Measurements from ENCODE around the gene PCBP3.

Gene PCBP3

DNA sequence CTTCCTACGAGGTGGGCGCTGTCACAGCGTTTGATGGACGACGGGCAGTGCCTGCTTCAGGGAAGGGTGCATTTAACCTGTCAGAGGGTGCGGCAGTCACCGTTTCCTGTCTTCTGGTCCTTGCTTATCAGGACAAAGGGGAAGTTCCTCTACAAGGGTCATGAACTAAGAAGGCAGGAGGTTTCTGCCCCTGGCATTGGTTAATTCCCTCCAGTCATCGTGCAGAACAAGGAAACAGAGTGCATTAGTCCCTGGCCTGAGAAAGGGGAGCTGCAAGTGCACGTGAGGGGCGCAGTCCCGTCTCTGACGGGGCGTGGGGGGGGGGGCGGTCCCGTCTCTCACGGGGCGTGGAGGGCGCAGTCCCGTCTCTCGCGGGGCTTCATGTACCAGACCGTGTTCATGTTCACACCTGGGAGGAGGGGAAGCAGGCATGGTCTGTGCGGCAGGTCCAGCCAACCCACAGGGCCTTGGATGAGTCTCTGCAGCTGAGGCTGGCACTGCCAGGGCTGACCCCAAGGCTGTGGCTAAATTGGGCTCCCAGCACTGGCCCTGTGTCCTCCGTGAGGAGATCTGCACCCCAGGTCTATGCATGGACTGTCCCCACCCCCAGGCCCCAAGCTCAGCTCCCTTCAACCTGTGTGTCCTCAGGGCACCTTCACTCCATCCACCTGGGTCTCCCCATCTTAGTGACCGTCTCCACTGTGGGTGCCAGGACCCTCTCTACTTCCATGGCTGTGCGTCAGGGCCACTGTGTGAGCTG lies 248.8 kb downstream of the PCBP3 start:
- H3K9ac ChIP-seq (ENCODE audit: low read depth, low read length) = no peak overlapping the region
- no peak for DNase-seq
- no peak overlapping the region for H3K4me2 ChIP-seq (ENCODE audit: insufficient read depth, low read length)

GRCh38 chr21:45892916-45893739 lies 249.6 kb downstream of the PCBP3 start:
- ATAC-seq (ENCODE audit: insufficient read depth, low read depth) = no peak
- DNase-seq = no peak

More for the DNA sequence above, 248.8 kb downstream of the PCBP3 start:
- no peaks in the 10 kb centered on the region for H3K27me3 ChIP-seq (ENCODE audit: insufficient read depth, low read length, poor library complexity)
- no peak for ATAC-seq (ENCODE audit: insufficient read depth, low read depth)
- H4K20me1 ChIP-seq (ENCODE audit: insufficient read depth, low read length) = peaks cover 24% of the 10 kb centered on the region
- H3K4me3 ChIP-seq (ENCODE audit: low read depth in 1 of 2, low read length in 2 of 2) = no peak overlapping the region
- no peaks in the 10 kb centered on the region for H3K79me2 ChIP-seq (ENCODE audit: insufficient read depth, low read length)
- TF ChIP-seq CTCF (IDR thresholded peaks at IDR 0.05; ENCODE audit: borderline replicate concordance, extremely low read depth, low read length, poor library complexity, severe bottlenecking) (no peak), EZH2 (IDR thresholded peaks at IDR 0.05; ENCODE audit: borderline replicate concordance, low read depth, low read length, severe bottlenecking) (no peak)
- no peak overlapping the region for H3K27ac ChIP-seq (ENCODE audit: low read length)
- H3K4me1 ChIP-seq (ENCODE audit: insufficient read depth, low read length) = peaks cover 4% of the 10 kb centered on the region
- no peaks in the 10 kb centered on the region for H3K9me3 ChIP-seq (ENCODE audit: insufficient read depth, low read length, severe bottlenecking)
- no peaks in the 10 kb centered on the region for H3K36me3 ChIP-seq (ENCODE audit: insufficient read depth, low read length)
- no peak overlapping the region for H2AFZ ChIP-seq (ENCODE audit: low read depth, low read length)

DNA sequence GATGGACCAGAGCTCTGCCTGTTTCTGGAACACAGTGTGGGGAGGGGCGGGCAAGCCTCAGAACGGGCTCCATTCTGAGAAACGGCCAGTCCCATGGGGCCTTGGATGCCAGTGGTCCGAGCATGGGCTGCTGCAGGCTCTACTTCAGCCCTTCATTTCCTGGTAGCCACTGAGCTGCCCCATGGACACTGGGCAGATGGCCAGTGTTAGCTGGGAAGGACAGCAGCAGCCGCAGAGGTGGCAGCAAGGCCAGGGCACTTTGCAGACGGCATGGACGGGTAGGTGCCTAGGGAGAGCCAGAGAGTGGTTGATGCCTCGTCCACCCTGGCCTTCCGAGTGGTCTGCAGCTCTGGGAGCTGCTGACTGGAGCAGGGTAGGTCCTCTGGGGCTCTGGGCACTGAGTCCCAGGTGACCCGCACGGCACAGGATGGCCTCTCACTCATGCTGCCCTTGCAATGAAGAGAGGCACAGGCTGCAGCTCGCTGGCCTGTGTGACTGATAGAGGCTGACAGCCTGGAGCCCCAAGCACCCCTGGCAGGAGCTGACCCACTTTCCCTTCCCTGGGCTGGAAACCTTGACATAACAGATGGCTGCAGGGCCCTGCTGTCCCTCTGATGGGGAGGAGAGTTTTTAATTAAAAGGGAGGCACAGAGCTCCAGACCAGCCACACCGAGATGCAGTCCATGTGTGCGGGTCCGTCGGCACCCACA lies 250.4 kb downstream of the PCBP3 start:
- no peaks in the 10 kb centered on the region for H3K4me1 ChIP-seq (ENCODE audit: insufficient read depth, low read length)
- H3K9me3 ChIP-seq (ENCODE audit: insufficient read depth, low read length, severe bottlenecking) = no peaks in the 10 kb centered on the region
- no peak overlapping the region for H3K9ac ChIP-seq (ENCODE audit: low read depth, low read length)
- no peak overlapping the region for H3K4me3 ChIP-seq (ENCODE audit: low read depth in 1 of 2, low read length in 2 of 2)
- DNase-seq (no peak), ATAC-seq (ENCODE audit: insufficient read depth, low read depth) (no peak)
- no peak overlapping the region for H3K27ac ChIP-seq (ENCODE audit: low read length)
- TF ChIP-seq EZH2 (IDR thresholded peaks at IDR 0.05; ENCODE audit: borderline replicate concordance, low read depth, low read length, severe bottlenecking) = no peak
- TF ChIP-seq CTCF (IDR thresholded peaks at IDR 0.05; ENCODE audit: borderline replicate concordance, extremely low read depth, low read length, poor library complexity, severe bottlenecking) = no peak
- H3K79me2 ChIP-seq (ENCODE audit: insufficient read depth, low read length) = no peaks in the 10 kb centered on the region
- H2AFZ ChIP-seq (ENCODE audit: low read depth, low read length) = no peak overlapping the region
- peaks cover 18% of the 10 kb centered on the region for H4K20me1 ChIP-seq (ENCODE audit: insufficient read depth, low read length)
- H3K36me3 ChIP-seq (ENCODE audit: insufficient read depth, low read length) = no peaks in the 10 kb centered on the region
- no peaks in the 10 kb centered on the region for H3K27me3 ChIP-seq (ENCODE audit: insufficient read depth, low read length, poor library complexity)
- H3K4me2 ChIP-seq (ENCODE audit: insufficient read depth, low read length) = no peak overlapping the region

More at GRCh38 chr21:45892916-45893739, 249.6 kb downstream of the PCBP3 start:
- H3K9ac ChIP-seq (ENCODE audit: low read depth, low read length) = no peak overlapping the region
- H3K4me2 ChIP-seq (ENCODE audit: insufficient read depth, low read length) = no peak overlapping the region
- no peaks in the 10 kb centered on the region for H3K4me1 ChIP-seq (ENCODE audit: insufficient read depth, low read length)
- no peaks in the 10 kb centered on the region for H3K36me3 ChIP-seq (ENCODE audit: insufficient read depth, low read length)
- H2AFZ ChIP-seq (ENCODE audit: low read depth, low read length) = no peak overlapping the region
- no peak overlapping the region for H3K4me3 ChIP-seq (ENCODE audit: low read depth in 1 of 2, low read length in 2 of 2)
- no peaks in the 10 kb centered on the region for H3K9me3 ChIP-seq (ENCODE audit: insufficient read depth, low read length, severe bottlenecking)
- TF ChIP-seq EZH2 (IDR thresholded peaks at IDR 0.05; ENCODE audit: borderline replicate concordance, low read depth, low read length, severe bottlenecking) (no peak), CTCF (IDR thresholded peaks at IDR 0.05; ENCODE audit: borderline replicate concordance, extremely low read depth, low read length, poor library complexity, severe bottlenecking) (no peak)
- H3K79me2 ChIP-seq (ENCODE audit: insufficient read depth, low read length) = no peaks in the 10 kb centered on the region
- no peaks in the 10 kb centered on the region for H3K27me3 ChIP-seq (ENCODE audit: insufficient read depth, low read length, poor library complexity)
- peaks cover 18% of the 10 kb centered on the region for H4K20me1 ChIP-seq (ENCODE audit: insufficient read depth, low read length)
- H3K27ac ChIP-seq (ENCODE audit: low read length) = no peak overlapping the region
